ENCODE measurements around the gene HYAL3. TPM values are rescaled to one million over a fixed set of nuclear protein-coding genes. Genes with fewer than 3 reads are reported as not detected.

Gene HYAL3
- total RNA-seq, 1 experiment from 2014 or later = 10.3 TPM

- intact Hi-C loops (cut with micrococcal nuclease) = loop anchor here (2.0 kb wide), 1 partner anchor 65 kb away; no protein-coding TSS in a partner anchor
- Histone ChIP-seq H3K4me2 (ENCODE audit: low read length) (peak overlapping the region; percentile 92), H3K79me2 (ENCODE audit: insufficient read depth, low read length) (no peaks in the 10 kb centered on the region), H3K36me3 (ENCODE audit: control insufficient read depth in 1 of 2, insufficient read depth in 2 of 2, low read length in 2 of 2) (peaks cover 11 to 15% of the 10 kb centered on the region in 2 experiments; a peak in 3 of 4 replicates), H3K9ac (ENCODE audit: low read length) (peak overlapping the region; percentile 84), H3K27me3 (ENCODE audit: insufficient read depth, low read length) (no peaks in the 10 kb centered on the region), H2AFZ (ENCODE audit: low read depth, low read length, poor library complexity, severe bottlenecking) (no peak overlapping the region), H3K9me2 (ENCODE audit: insufficient read depth) (no peaks in the 10 kb centered on the region), H3K9me3 (ENCODE audit: control insufficient read depth in 1 of 2, insufficient read depth in 1 of 2, low read depth in 1 of 2, low read length in 2 of 2) (no peaks in the 10 kb centered on the region), H3K4me1 (ENCODE audit: control insufficient read depth in 1 of 2, insufficient read depth in 2 of 2, low read length in 2 of 2) (peaks cover 29 to 58% of the 10 kb centered on the region in 2 experiments), H3K27ac (ENCODE audit: low read depth, low read length) (peak overlapping the region; percentile 77), H3K4me3 (replicated peaks in 1 of 2; ENCODE audit: low read depth in 1 of 2, low read length in 2 of 2) (peak overlapping the region; percentile 25 to 64), H4K20me1 (ENCODE audit: insufficient read depth) (no peaks in the 10 kb centered on the region)
- no peak for DNase-seq (ENCODE audit: low read depth, low spot score)
- peak; percentile 14 for ATAC-seq
- CTCF ChIA-PET = interaction anchor here (0.7 to 3.3 kb wide), 18 partner anchors 11 to 352 kb away, joined by 3 to 46 read pairs (median 4); partner anchors contain the start of genes CISH, GNAI2, HYAL3 and IFRD2
- no TSS peak for BruUV-seq (replicated peaks)
- POLR2A ChIA-PET = interaction anchor here (0.6 to 2.0 kb wide), 5 partner anchors 9 to 33 kb away, joined by 3 to 8 read pairs (median 3); partner anchors contain the start of genes GNAI2 and SEMA3B
- TF ChIP-seq POLR2A (IDR thresholded peaks at IDR 0.05; ENCODE audit: borderline replicate concordance, extremely low read depth, insufficient read depth, insufficient read length) = no peak
- no peak for TF ChIP-seq ATF3 (IDR thresholded peaks at IDR 0.05)
- no peak for TF ChIP-seq EZH2 (IDR thresholded peaks at IDR 0.05)
- no peak for TF ChIP-seq TCF7L2 (IDR thresholded peaks at IDR 0.05; ENCODE audit: borderline replicate concordance, extremely low read depth, insufficient read depth, insufficient read length)
- TF ChIP-seq ELF1 (IDR thresholded peaks at IDR 0.05; ENCODE audit: borderline replicate concordance, low read depth) = no peak
- TF ChIP-seq ZNF274 (IDR thresholded peaks at IDR 0.05; ENCODE audit: low read depth, low read length) = no peak
- no peak for TF ChIP-seq MAX (IDR thresholded peaks at IDR 0.05)
- no peak for TF ChIP-seq SRF (IDR thresholded peaks at IDR 0.05; ENCODE audit: low read depth)
- TF ChIP-seq CEBPB (IDR thresholded peaks at IDR 0.05; ENCODE audit: low read depth) = no peak
- no peak for TF ChIP-seq POLR2AphosphoS5 (IDR thresholded peaks at IDR 0.05; ENCODE audit: low read depth, low read length)
- TF ChIP-seq CBX3 (IDR thresholded peaks at IDR 0.05; ENCODE audit: low read depth) = no peak
- no peak for TF ChIP-seq ZBTB33 (IDR thresholded peaks at IDR 0.05; ENCODE audit: extremely low read depth, insufficient replicate concordance, low read length)
- no peak for TF ChIP-seq CTCF (IDR thresholded peaks at IDR 0.05 in 2 of 3, conservative IDR thresholded peaks at IDR 0.05 in 1 of 3; ENCODE audit: borderline replicate concordance in 1 of 3, insufficient read depth in 1 of 3, low read depth in 2 of 3, low read length in 2 of 3)
- no peak for TF ChIP-seq EZH2phosphoT487 (IDR thresholded peaks at IDR 0.05; ENCODE audit: borderline replicate concordance)
- TF ChIP-seq EGR1 (IDR thresholded peaks at IDR 0.05; ENCODE audit: low read depth) = no peak
- TF ChIP-seq YY1 (IDR thresholded peaks at IDR 0.05; ENCODE audit: extremely low read depth, insufficient replicate concordance, low read depth, low read length) = no peak
- TF ChIP-seq FOSL1 (IDR thresholded peaks at IDR 0.05; ENCODE audit: low read depth) = no peak
- TF ChIP-seq REST (IDR thresholded peaks at IDR 0.05; ENCODE audit: low read depth) = no peak
- RAD21 ChIA-PET (ENCODE audit: low non-redundant PET in 1 of 2, low total read pairs in 2 of 2, uncharacterized antibody in 2 of 2, unreplicated experiment in 2 of 2) = interaction anchor here (0.8 to 1.2 kb wide), 5 partner anchors 10 to 33 kb away, joined by 3 to 7 read pairs (median 4); no protein-coding TSS in a partner anchor
Measured at GRCh38 chr3:50259432-50260026, 39.7 kb downstream of the HYAL3 start.

Data from HCT116 (cell line).